GM18499 (cell line): ENCODE results near the gene CTAG2.
"Not testable (repeated sequence)": the region's sequence is repeated elsewhere in the genome, so short reads cannot be mapped to it uniquely, and the experiment has no call there.

Experiments
- ATAC-seq: cut with Tn5 transposase; IDR thresholded peaks from one replicate; pipeline ENCODE4 v1.9.1; 2021; ENCODE audit warnings: moderate number of reproducible peaks; ENCODE audit not compliant: insufficient read depth, unreplicated experiment

CTAG2 gene

GRCh38 chrX:154653413-154653812 lies at the start of gene CTAG2:
CTAG2 (minus strand) TSS chrX:154653579; CDS start chrX:154653515, 64 bp downstream.
- not testable (repeated sequence) for ATAC-seq

DNA sequence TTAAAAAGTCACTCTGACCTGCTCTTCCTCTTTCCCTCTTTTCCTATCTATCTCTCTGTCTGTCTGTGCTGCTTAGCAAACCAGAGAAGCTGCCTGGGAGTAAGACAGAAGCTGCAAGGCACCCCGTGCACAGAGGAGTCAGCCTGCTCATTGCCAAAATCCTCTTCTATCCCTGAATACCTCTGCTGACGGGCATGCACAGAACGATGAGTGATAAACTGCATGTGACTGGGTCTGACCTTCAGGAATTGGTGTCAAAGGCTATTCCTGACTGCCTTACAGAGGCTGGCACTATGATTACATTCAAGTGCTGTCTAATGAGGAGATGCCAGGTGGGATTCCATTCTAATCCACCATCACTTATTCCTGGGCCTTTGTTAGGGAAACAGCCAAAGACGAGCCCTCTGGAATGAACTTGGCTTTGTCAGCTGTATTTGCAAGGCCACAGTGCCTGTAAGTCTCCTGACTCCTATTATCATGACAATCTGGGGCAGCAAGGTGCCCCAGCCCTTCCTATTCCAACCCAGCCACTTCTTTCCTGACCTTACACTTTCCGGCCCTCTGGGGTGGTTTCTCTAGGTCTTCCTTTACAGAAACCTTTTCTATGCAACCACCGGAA lies 45.4 kb upstream of the CTAG2 start:
- no peak for ATAC-seq

DNA sequence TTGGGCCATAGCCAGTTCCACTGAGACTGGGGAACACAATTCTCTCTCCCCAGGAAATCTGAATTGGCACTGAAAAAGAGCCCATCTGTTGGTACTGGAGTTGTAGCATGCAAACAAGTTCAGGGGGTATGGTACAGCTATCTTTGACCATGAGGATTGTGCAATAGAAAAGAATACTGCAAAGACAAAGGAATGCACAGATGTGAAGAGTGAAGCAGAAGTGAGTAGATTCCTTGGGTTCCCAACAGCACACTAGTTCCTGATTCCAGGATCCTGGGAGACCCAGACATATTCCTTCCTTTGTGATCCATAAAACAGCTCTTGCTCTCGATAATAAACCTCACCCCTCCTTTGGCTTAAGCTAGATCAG lies 43.3 kb upstream of the CTAG2 start:
- ATAC-seq, result no peak

DNA sequence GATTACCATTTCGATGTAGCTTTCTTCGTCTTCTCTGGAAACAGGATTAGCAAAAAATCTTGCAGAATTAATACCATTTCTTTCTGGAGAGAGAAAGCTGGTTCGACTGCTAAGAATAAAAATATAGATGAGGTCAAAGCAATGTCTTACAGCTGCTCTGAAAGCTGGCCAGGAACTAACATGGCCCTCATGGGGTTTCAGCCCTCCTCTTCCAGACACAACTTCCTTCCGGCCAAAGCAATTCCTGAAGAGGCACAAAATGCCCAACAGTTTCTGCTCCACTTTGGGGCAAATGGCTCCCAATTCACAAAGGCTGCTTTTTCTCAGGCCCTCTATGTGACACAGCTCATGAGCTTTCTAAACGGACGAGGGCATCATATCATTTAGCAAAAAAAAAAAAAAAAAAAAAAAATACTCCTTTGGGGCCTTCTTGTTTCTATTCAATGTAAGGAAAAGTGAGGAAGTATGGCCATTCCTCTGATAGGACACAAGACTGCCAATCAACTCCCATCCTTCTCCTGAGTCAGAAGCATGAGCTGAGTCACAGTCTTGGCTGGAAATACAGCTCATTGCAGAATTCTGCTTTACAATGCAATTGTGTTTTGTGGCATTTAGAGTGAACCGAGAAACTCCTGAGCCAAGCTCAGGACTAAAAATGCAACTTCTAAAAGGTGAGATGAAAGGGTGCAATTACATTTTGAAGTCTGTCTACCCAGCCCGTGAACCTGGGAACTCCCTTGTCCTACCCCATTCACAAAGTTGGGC lies 42.7 kb upstream of the CTAG2 start:
- no peak for ATAC-seq

- ATAC-seq, result no peak
These were observed 40.0 kb upstream of the CTAG2 start for GRCh38 chrX:154693394-154693793.

DNA sequence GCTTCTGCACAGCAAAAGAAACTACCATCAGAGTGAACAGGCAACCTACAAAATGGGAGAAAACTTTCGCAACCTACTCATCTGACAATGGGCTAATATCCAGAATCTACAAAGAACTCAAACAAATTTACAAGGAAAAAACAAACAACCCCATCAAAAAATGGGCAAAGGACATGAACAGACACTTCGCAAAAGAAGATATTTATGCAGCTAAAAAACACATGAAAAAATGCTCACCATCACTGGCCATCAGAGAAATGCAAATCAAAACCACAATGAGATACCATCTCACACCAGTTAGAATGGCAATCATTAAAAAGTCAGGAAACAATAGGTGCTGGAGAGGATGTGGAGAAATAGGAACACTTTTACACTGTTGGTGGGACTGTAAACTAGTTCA lies 37.1 kb upstream of the CTAG2 start:
- not testable (repeated sequence) for ATAC-seq

GRCh38 chrX:154672084-154672483 lies 18.7 kb upstream of the CTAG2 start:
- not testable (repeated sequence) for ATAC-seq

DNA sequence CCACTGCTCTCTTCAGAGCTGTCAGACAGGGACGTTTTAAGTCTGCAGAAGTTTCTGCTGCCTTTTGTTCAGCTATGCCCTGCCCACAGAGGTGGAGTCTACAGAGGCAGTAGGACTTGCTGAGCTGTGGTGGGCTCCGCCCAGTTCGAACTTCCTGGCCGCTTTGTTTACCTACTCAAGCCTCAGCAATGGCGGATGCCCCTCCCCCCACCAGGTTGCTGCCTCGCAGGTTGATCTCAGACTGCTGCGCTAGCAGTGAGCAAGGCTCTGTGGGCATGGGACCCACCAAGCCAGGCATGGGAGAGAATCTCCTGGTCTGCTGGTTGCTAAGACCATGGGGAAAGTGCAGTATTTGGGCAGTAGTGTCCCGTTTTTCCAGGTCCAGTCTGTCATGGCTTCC lies 17.5 kb upstream of the CTAG2 start:
- ATAC-seq, result not testable (repeated sequence)

DNA sequence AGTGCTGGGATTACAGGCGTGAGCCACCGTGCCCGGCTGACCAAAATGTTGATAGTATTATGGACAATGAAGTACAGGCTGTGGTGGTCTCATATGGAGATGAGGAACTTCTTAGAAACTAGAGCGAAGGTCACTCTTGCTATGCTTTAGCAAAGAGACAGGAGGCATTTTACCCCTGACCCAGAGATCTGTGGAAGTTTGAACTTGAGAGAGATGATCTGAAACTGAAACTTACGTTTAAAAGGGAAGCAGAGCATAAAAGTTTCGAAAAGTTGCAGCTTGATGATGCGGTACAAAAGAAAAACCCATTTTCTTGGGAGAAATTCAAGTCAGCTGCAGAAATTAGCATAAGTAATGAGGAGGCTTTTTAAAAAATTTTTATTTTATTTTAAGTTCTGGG lies 8.5 kb upstream of the CTAG2 start:
- no peak for ATAC-seq

- no peak for ATAC-seq
These were observed 7.8 kb upstream of the CTAG2 start for GRCh38 chrX:154661170-154661569.

DNA sequence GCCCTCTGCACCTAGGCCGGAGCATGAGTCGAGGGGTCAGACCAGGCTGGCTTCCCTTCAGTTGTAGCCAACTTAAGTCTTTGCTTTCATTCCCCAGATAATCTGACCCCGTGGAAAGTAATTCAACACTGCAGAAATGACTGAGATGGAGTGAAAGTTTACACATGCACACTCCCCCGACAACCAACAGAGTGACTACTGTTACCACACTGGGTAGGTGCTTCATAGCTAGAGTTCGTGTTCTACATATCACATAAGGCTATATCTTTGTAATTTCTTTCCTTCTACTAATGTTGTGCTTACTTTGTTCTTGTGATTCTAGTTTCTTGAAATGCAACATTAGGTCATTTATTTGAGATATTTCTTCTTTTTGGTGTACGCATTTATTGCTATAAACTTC lies 7.2 kb upstream of the CTAG2 start:
- ATAC-seq, result no peak

GRCh38 chrX:154658957-154659356 lies 5.6 kb upstream of the CTAG2 start:
- ATAC-seq, result no peak

DNA sequence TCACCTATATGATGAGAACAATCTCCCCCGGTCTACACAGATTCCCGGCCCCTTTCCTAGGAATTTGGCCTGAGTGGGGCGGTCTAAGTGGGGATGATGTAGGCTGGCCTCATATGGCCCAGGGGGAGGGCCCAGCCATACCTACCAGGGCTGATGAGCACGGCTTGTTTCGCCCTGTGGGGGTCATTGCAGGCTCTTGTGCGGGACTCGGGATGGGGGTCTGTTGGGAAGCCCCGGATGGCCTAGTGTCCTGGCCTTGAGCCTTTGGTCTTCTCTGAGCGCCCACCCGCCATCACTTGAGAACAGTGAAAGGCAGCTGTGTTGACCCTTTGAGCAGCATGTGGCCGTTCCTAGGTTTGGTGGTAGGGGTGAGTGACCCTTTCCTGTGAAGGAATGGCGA lies 4.8 kb upstream of the CTAG2 start:
- no peak for ATAC-seq

GRCh38 chrX:154657226-154657805 lies 3.9 kb upstream of the CTAG2 start:
- ATAC-seq, result no peak

DNA sequence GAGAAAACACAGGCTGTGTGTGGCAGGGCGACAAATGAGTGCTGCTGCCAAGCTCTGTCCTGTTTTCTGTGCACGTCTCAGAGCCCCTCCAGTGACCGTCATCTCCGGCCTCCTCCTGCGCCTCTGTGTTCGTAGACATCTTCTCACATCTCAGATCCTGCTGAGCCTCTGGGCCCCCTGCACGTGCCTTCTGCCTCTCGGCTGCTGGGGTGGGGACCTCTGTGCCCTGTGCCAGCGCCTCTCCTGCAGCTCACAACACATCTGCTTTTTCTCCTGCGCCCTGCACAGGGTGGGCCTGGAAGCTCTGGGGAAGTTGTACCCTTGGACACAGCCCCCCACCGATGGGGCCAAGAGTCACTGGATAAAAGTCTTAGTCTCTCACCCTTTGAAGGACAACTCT lies 2.4 kb upstream of the CTAG2 start:
- no peak for ATAC-seq

- no peak for ATAC-seq
These were observed 2.0 kb upstream of the CTAG2 start for GRCh38 chrX:154655346-154655745.

GRCh38 chrX:154654925-154655324 lies 1.5 kb upstream of the CTAG2 start:
- ATAC-seq, result no peak

DNA sequence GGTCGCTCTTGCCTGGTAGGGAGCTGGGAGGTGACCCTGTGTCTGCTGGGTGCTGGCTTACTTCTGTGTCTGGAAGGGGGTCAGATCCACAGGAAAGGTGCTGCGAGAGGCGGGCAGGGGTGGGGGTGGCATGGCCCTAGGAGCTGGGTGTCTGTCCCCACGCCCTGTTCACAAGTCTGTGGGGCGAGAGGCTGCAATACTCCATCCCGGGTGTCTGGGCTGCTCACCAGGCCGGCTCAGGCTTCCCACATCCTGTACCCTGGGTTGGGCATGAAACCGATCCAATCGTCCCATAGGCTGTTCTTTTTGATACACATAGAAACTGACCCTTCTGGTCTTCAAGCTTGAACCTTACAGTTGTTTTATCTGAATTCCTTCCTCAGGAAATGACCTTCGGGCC lies 993 bp upstream of the CTAG2 start:
- ATAC-seq, result no peak

- no peak for ATAC-seq
These were observed 354 bp downstream of the CTAG2 start for GRCh38 chrX:154653048-154653401.

GRCh38 chrX:154652311-154653047 lies 900 bp downstream of the CTAG2 start:
- ATAC-seq, result no peak

GRCh38 chrX:154650221-154650510 lies 3.2 kb downstream of the CTAG2 start:
- ATAC-seq, result no peak
